Lung (tissue), 12 donors: ENCODE data around the gene FBLN5. TPM values are rescaled to one million over a fixed set of nuclear protein-coding genes. Genes with fewer than 3 reads are reported as not detected.

Experiments
- ATAC-seq: fragments of 200-7000 bp; cut with Tn5 transposase; one replicate; pipeline ENCODE4 v1.9.1; 2020; ENCODE audit warnings: moderate number of reproducible peaks; ENCODE audit not compliant: insufficient read depth, low FRiP score
- DNase-seq, 3 donors: peaks; one replicate each; pipeline ENCODE4 v3.0.0-alpha.2; 2013 to 2017
- H3K27ac ChIP-seq, 2 donors: one replicate each; pipeline ENCODE4 v1.5.1; 2013; ENCODE audit warnings: mild to moderate bottlenecking in 2 of 2, moderate library complexity in 2 of 2, control low read depth in 1 of 2, inconsistent platforms in 1 of 2, low read depth in 1 of 2, low read length in 1 of 2
- H3K27me3 ChIP-seq, 3 donors: one replicate each; pipeline ENCODE4 v1.5.1; 2013; ENCODE audit warnings: low read length in 2 of 3; ENCODE audit not compliant: control insufficient read depth in 3 of 3, insufficient read depth in 3 of 3
- H3K36me3 ChIP-seq, 4 donors: one replicate each; pipeline ENCODE4 v1.5.1; 2013; ENCODE audit warnings: low read length in 4 of 4, mild to moderate bottlenecking in 1 of 4, moderate library complexity in 1 of 4; ENCODE audit not compliant: control insufficient read depth in 4 of 4, insufficient read depth in 4 of 4
- H3K4me1 ChIP-seq, 5 donors: one replicate each; pipeline ENCODE4 v1.5.1; 2013; ENCODE audit warnings: low read length in 5 of 5, mild to moderate bottlenecking in 2 of 5, moderate library complexity in 1 of 5; ENCODE audit not compliant: control insufficient read depth in 5 of 5, insufficient read depth in 5 of 5
- H3K4me3 ChIP-seq: one replicate; pipeline ENCODE4 v1.5.1; 2013; ENCODE audit warnings: mild to moderate bottlenecking, control low read depth, moderate library complexity
- H3K9ac ChIP-seq, 2 donors: one replicate each; pipeline ENCODE4 v1.5.1; 2013; ENCODE audit warnings: low read length in 2 of 2, control low read depth in 1 of 2; ENCODE audit not compliant: insufficient read depth in 1 of 2
- H3K9me3 ChIP-seq, 4 donors: one replicate each; pipeline ENCODE4 v1.5.1; 2013; ENCODE audit warnings: low read length in 3 of 4, mild to moderate bottlenecking in 1 of 4, moderate library complexity in 1 of 4; ENCODE audit not compliant: control insufficient read depth in 4 of 4, insufficient read depth in 3 of 4
- CTCF ChIP-seq: IDR thresholded peaks from 2 replicates; pipeline ENCODE4 v1.5.1; 2012; ENCODE audit warnings: mild to moderate bottlenecking; ENCODE audit errors: control extremely low read depth, extremely low read depth
- WGBS, 2 donors: extraction: QIAGEN DNeasy Blood & Tissue Kit; methylation state at CpG; one replicate each; pipeline ENCODE4 v1.1.7; 2013; 5-methylcytosine and 5-hydroxymethylcytosine counted together
- polyA plus RNA-seq, 2 donors: library from polyadenylated mRNA; stranded (reverse); fragments of 200-250 nt; gene quantifications; one replicate each; pipeline ENCODE4 v1.2.1, GENCODE V29; 2013
- total RNA-seq, 2 donors: library from RNA; depleted of rRNA in 1 of 2; stranded (reverse); fragments of >200 nt in 1 of 2; gene quantifications; one replicate each; pipeline ENCODE4 v1.2.1, GENCODE V29; 2014 to 2021
- donor health status: control.
- donor health status: control.
- donor health status: Bipolar disorder and iron deficiency.
- donor health status: healthy.
- donor health status: DM: yes; HTN: yes; CAD: no.

FBLN5 gene
- total and polyA plus RNA-seq, 4 donors = 43.1 to 83.0 (median 72.0) TPM

GRCh38 chr14:91869556-91869955 lies 77.9 kb downstream of the FBLN5 start:
- Histone ChIP-seq H3K27ac (no peak overlapping the region), H3K4me1 (peaks cover 2 to 20% (median 6%) of the 10 kb centered on the region in 5 donors)

DNA sequence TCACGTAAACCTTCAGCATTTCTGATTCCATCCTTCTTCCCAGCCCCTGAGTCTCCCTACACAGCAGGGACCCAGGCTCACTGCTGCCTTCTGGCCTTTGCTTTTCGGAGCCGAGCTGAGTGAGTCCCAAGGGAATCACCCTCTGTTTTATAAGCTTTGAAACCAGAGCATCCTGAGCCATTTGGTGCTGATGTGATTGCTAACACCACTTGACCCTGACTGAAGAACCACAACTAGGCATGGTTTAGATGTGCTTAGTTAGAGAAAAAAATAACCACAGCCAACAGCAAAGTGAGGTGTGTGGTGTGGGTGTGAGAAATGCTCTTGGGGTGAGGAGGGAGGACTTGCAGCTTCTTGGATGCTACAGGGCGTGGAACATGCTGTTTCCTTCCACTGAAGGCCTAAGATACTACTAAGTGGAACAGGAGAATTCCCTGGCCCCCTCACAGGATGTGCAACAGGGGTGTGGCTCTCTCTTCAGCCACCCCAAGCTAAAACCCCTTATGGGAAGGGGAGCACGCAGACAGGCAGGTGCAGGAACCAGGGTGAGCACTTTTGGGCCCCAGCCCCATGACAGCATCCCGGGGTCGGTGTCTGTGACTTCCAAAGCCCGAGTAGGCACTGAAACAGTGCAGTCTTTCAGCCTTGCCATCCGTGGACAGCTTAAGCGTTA lies 80.0 kb downstream of the FBLN5 start, which contains the start of gene TC2N:
TC2N (minus strand) TSS at position 221 of the 673 bp plus-strand sequence. CDS start 53,767 bp downstream, outside the sequence.
- WGBS, 2 donors = 84 to 88% methylated on average over 10 of the region's 10 CpGs
- Histone ChIP-seq H3K9ac (no peak within 1 kb of the TSS), H3K27me3 (no peaks in the 10 kb centered on the region), H3K4me1 (peaks cover under 1 to 8% (median 2%) of the 10 kb centered on the region in 5 donors), H3K4me3 (no peak within 1 kb of the TSS), H3K36me3 (peaks cover 0 to 21% (median 8%) of the 10 kb centered on the region in 4 donors), H3K9me3 (peaks cover 0 to 4% (median 0%) of the 10 kb centered on the region in 4 donors), H3K27ac (no peak within 1 kb of the TSS)
- TF ChIP-seq CTCF = no peak
- no peak for DNase-seq
- ATAC-seq = peak; percentile 52

More at GRCh38 chr14:91869556-91869955, 77.9 kb downstream of the FBLN5 start:
- Histone ChIP-seq H3K4me3 (no peak overlapping the region), H3K9me3 (peaks cover 0 to 4% (median 0%) of the 10 kb centered on the region in 4 donors), H3K27me3 (no peaks in the 10 kb centered on the region), H3K9ac (no peak overlapping the region), H3K36me3 (peaks cover 0 to 21% (median 10%) of the 10 kb centered on the region in 4 donors)
- TF ChIP-seq CTCF = no peak
- 66 to 79% methylated on average over 8 of the region's 8 CpGs for WGBS, 2 donors
- ATAC-seq (no peak), DNase-seq (no peak)

GRCh38 chr14:91866511-91867295 lies 80.8 kb downstream of the FBLN5 start:
- WGBS, 2 donors = 60 to 70% methylated on average over 6 of the region's 6 CpGs
- H3K4me3 ChIP-seq = no peak overlapping the region
- DNase-seq (no peak), ATAC-seq (no peak)
- no peaks in the 10 kb centered on the region for H3K27me3 ChIP-seq
- peaks cover 0 to 8% (median 0%) of the 10 kb centered on the region in 5 donors for H3K4me1 ChIP-seq
- H3K9ac ChIP-seq = no peak overlapping the region
- peaks cover 0 to 21% (median 7%) of the 10 kb centered on the region in 4 donors for H3K36me3 ChIP-seq
- peaks cover 0 to 4% (median 0%) of the 10 kb centered on the region in 4 donors for H3K9me3 ChIP-seq
- TF ChIP-seq CTCF = no peak
- no peak overlapping the region for H3K27ac ChIP-seq
